Thymus (tissue), 11 donors: ENCODE data around the gene RHNO1. TPM values are rescaled to one million over a fixed set of nuclear protein-coding genes. Genes with fewer than 3 reads are reported as not detected.

Experiments
- DNase-seq, 9 donors: peaks; one replicate each; pipeline ENCODE4 v3.0.0-alpha.2; 2013; ENCODE audit warnings: low spot score in 9 of 9, low read depth in 6 of 9, missing footprints in 1 of 9
- H3K27ac ChIP-seq, 2 donors: one replicate each; pipeline ENCODE4 v1.5.1; 2013; ENCODE audit warnings: control low read depth in 1 of 2, low read depth in 1 of 2, low read length in 1 of 2, mild to moderate bottlenecking in 1 of 2, moderate library complexity in 1 of 2
- H3K27me3 ChIP-seq, 2 donors: one replicate each; pipeline ENCODE4 v1.5.1; 2013; ENCODE audit warnings: low read length in 1 of 2; ENCODE audit not compliant: control insufficient read depth in 2 of 2, insufficient read depth in 1 of 2
- H3K36me3 ChIP-seq, 2 donors: one replicate each; pipeline ENCODE4 v1.5.1; 2013; ENCODE audit warnings: low read length in 1 of 2, mild to moderate bottlenecking in 1 of 2, moderate library complexity in 1 of 2; ENCODE audit not compliant: control insufficient read depth in 2 of 2, insufficient read depth in 2 of 2
- H3K4me1 ChIP-seq, 2 donors: one replicate each; pipeline ENCODE4 v1.5.1; 2013; ENCODE audit warnings: low read length in 2 of 2; ENCODE audit not compliant: control insufficient read depth in 2 of 2, insufficient read depth in 2 of 2
- H3K4me3 ChIP-seq, 2 donors: one replicate each; pipeline ENCODE4 v1.5.1; 2013; ENCODE audit warnings: low read length in 2 of 2, control low read depth in 1 of 2, mild to moderate bottlenecking in 1 of 2
- H3K9me3 ChIP-seq, 2 donors: one replicate each; pipeline ENCODE4 v1.5.1; 2013; ENCODE audit warnings: low read length in 1 of 2, mild to moderate bottlenecking in 1 of 2; ENCODE audit not compliant: control insufficient read depth in 2 of 2, insufficient read depth in 1 of 2
- WGBS: extraction: QIAGEN DNeasy Blood & Tissue Kit; methylation state at CpG from one replicate; pipeline ENCODE4 v1.1.7; 2013; 5-methylcytosine and 5-hydroxymethylcytosine counted together
- polyA plus RNA-seq: library from polyadenylated mRNA; stranded (reverse); fragments of 200-250 nt; gene quantifications from one replicate; pipeline ENCODE4 v1.2.3, GENCODE V29; 2013
- total RNA-seq: library from RNA; stranded (reverse); fragments of 120-200 nt; gene quantifications from one replicate; pipeline ENCODE4 v1.2.4, GENCODE V29; 2013
- donor health status: healthy.

RHNO1 gene
- total and polyA plus RNA-seq, 2 donors = 33.4 to 34.6 TPM

DNA sequence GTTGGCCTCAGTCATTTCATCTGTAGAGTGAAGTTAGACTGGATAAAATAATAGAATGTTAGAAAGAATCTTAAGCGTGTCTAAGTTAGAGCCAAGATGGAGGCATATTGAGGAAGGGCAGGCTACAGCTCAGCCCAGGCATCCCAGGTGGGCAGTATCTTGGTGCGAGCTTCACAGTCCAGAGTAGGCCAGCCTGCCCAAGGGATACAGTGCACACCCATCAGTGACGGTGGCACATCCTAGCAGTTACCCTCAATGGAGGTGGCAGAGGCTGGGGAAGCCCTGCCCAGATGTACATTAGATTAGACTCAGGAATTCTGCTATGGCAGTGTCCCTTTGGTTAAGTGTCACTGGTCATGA, 35.2 kb downstream of the RHNO1 start:
- no peak for DNase-seq
- Histone ChIP-seq H3K4me1 (no peaks in the 10 kb centered on the region), H3K36me3 (peaks cover 0 to 2% of the 10 kb centered on the region in 2 donors), H3K27ac (no peak overlapping the region), H3K27me3 (no peaks in the 10 kb centered on the region), H3K9me3 (no peaks in the 10 kb centered on the region), H3K4me3 (no peak overlapping the region)
- 98% methylated on average over 3 of the region's 3 CpGs for WGBS

DNA sequence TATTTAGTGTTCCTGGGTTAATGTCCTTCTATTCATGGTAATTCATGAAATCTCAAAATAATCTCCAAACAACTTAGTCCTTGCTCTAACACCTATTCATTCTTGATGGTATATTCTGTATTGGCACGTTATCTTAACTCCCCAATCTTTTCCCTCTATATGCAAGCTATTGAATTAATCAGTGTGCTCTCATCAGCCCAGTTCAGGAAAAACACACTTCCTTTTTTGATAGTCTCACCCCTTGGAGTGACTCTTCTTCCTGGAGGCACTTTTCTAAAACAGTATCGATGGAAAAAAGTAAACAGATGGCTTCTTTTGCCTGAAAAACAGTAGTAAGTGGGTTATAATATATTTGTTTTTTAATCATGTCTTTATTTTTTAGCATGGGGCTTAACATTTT, 42.2 kb downstream of the RHNO1 start:
- WGBS = 91% methylated on average over 2 of the region's 2 CpGs
- Histone ChIP-seq H3K9me3 (no peaks in the 10 kb centered on the region), H3K27ac (no peak overlapping the region), H3K36me3 (peaks cover 0 to 3% of the 10 kb centered on the region in 2 donors), H3K4me3 (no peak overlapping the region), H3K4me1 (no peaks in the 10 kb centered on the region), H3K27me3 (no peaks in the 10 kb centered on the region)
- no peak for DNase-seq

DNA sequence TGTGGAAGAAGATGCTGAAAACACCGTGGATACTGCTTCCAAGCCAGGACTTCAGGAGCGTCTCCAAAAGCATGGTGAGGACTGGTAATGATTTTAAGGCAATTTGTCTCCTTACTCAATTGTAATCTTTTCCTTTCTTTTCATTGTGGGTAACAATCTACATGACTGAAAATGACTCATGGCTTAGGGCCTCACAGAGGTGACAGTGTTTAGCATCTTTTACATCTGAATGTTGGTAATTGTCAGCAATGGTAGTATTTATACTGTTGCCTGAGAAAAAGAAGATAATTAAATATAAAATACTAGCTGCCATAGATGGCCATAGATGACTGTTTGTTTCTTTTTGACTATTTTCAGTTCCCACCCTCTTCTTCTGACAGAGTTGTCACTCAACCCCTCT, 45.3 kb downstream of the RHNO1 start:
- 97% methylated on average over 2 of the region's 2 CpGs for WGBS
- H3K9me3 ChIP-seq = no peaks in the 10 kb centered on the region
- peaks cover 0 to 3% of the 10 kb centered on the region in 2 donors for H3K36me3 ChIP-seq

DNA sequence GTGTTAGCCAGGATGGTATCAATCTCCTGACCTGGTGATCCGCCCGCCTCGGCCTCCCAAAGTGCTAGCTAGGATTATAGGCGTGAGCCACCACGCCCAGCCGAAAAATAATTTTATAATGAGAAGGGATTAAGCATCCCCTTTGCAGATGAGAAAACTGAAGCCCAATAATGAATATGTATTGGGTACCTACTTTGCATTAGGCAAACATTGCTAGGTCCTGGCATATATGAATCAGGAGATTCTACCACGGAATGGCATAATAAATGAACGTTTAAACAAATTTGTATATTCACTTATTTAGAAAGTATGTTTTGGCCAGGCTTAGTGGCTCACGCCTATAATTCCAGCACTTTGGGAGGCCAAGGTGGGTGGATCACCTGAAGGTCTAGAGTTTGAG, 46.0 kb downstream of the RHNO1 start:
- H3K27ac ChIP-seq = no peak overlapping the region
- H3K9me3 ChIP-seq = no peaks in the 10 kb centered on the region
- peaks cover 0 to 3% of the 10 kb centered on the region in 2 donors for H3K36me3 ChIP-seq
- 97% methylated on average over 9 of the region's 9 CpGs for WGBS
- no peak overlapping the region for H3K4me3 ChIP-seq
- DNase-seq = no peak
- no peaks in the 10 kb centered on the region for H3K27me3 ChIP-seq
- no peaks in the 10 kb centered on the region for H3K4me1 ChIP-seq

More for the DNA sequence above, 45.3 kb downstream of the RHNO1 start:
- Histone ChIP-seq H3K4me1 (no peaks in the 10 kb centered on the region), H3K4me3 (no peak overlapping the region), H3K27me3 (no peaks in the 10 kb centered on the region), H3K27ac (no peak overlapping the region)
- no peak for DNase-seq

DNA sequence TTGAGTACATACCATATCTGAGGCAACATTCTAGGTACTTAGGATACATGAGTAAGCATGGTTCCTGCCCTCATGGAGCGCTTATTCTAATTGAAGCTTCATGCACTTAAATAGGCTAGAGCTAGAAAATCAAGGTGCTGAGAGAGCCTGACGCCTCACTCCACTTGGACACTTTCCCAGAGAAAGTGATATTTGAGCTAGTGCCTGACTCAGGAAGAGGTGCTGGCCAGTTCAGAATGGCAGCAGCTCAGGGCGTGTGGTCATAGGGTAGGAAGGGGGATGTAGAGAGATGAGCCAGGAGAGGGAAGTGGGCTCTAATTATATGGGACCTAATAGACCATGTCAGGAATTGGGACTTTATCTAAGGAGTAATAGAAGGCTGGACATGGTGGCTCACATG, 47.0 kb downstream of the RHNO1 start:
- no peaks in the 10 kb centered on the region for H3K9me3 ChIP-seq
- no peak overlapping the region for H3K4me3 ChIP-seq
- no peaks in the 10 kb centered on the region for H3K27me3 ChIP-seq
- H3K27ac ChIP-seq = no peak overlapping the region
- peaks cover 0 to 3% of the 10 kb centered on the region in 2 donors for H3K36me3 ChIP-seq
- no peaks in the 10 kb centered on the region for H3K4me1 ChIP-seq
- WGBS = 95% methylated on average over 3 of the region's 3 CpGs
- DNase-seq = no peak

DNA sequence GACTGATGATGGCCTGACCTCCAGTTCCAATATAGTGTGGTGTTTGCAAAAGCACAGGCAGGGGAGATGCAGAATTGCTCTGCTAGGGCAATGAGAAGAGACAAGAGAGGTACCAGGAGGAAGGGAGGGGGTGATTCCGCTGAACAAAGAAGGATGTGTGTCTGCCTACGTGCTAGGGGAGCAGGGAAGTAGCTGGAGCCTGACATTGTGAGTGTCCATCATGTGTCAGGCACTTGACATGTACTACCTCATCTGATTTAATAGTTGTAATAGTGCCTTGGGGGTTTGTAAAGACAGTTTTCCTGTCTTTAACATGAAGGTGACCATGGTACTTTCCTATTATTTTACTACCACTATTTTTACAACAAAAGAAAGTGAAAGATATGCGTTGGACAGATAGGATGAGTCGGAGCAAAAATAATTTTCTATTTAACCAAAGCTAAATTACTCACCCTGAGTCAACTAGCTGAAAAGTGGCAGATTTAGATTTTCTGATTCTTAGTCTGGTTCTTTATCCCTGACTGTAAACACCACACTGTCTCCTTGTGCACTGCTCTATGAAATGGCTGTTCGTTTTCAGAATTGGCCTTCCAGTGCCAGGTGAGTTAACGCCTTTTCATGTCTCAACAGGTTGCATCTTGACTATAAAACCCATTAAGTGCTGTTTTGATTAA, 48.4 kb downstream of the RHNO1 start:
- WGBS = 92% methylated on average over 6 of the region's 6 CpGs

DNA sequence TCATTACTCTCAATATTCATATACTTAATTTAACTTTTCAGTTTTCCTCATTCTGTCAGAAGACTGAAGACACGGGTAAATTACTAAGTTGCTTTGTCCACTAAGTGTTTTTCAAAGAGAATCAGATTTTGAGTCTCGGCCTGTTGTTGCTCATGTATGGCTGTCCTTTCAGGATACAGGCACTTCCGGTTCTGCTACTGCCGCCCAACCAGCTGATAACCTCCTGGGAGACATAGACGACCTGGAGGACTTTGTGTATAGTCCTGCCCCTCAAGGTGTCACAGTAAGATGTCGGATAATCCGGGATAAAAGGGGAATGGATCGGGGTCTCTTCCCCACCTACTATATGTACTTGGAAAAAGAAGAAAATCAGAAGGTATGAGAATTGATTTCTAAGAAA, 53.8 kb downstream of the RHNO1 start:
- peaks cover 7 to 11% of the 10 kb centered on the region in 2 donors for H3K36me3 ChIP-seq
- H3K27ac ChIP-seq = no peak overlapping the region
- WGBS = 96% methylated on average over 8 of the region's 8 CpGs
- H3K27me3 ChIP-seq = no peaks in the 10 kb centered on the region
- no peak for DNase-seq
- no peaks in the 10 kb centered on the region for H3K4me1 ChIP-seq
- H3K4me3 ChIP-seq = no peak overlapping the region
- H3K9me3 ChIP-seq = no peaks in the 10 kb centered on the region

More for the DNA sequence above, 48.4 kb downstream of the RHNO1 start:
- H3K9me3 ChIP-seq = no peaks in the 10 kb centered on the region
- no peaks in the 10 kb centered on the region for H3K4me1 ChIP-seq
- peaks cover 0 to 6% of the 10 kb centered on the region in 2 donors for H3K36me3 ChIP-seq
- no peak overlapping the region for H3K4me3 ChIP-seq
- DNase-seq = no peak
- peak overlapping the region; percentile 3 to 65 for H3K27ac ChIP-seq
- H3K27me3 ChIP-seq = no peaks in the 10 kb centered on the region

DNA sequence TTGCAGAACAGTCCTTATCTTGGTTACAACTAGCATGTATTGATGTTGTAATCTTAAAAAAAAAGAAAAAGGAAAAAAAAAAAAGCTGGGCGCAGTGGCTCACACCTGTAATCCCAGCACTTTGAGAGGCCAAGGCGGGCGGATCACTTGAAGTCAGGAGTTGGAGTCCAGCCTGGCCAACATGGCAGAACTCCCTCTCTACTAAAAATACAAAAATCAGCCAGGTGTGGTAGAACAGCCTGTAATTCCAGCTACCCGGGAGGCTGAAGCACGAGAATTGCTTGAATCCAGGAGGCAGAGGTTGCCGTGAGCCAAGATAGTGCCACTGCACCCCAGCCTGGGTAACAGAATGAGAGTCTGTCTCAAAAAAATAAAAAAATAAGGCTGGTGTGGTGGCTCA, 56.6 kb downstream of the RHNO1 start:
- Histone ChIP-seq H3K9me3 (no peaks in the 10 kb centered on the region), H3K27ac (no peak overlapping the region), H3K27me3 (no peaks in the 10 kb centered on the region), H3K36me3 (peaks cover 7 to 11% of the 10 kb centered on the region in 2 donors), H3K4me3 (no peak overlapping the region), H3K4me1 (no peaks in the 10 kb centered on the region)
- DNase-seq = no peak
- 98% methylated on average over 6 of the region's 6 CpGs for WGBS

DNA sequence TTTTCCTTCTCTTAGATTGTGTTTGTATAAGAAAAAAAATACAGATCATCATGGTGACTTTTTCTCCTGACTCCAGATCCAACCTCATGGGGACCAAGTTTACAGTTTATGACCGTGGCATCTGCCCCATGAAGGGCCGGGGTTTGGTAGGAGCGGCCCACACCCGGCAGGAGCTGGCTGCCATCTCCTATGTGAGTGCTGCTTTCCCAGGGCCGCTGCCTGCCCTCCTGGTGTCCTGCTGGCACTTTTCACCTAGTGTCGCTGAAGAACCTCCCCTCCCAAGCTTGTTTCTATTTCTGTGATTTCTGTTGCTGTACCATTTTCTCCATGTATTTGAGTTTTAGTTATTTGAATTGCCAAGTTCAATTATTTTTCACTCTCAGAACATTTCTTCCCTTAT, 57.3 kb downstream of the RHNO1 start:
- Histone ChIP-seq H3K9me3 (no peaks in the 10 kb centered on the region), H3K27me3 (no peaks in the 10 kb centered on the region), H3K36me3 (peaks cover 10 to 11% of the 10 kb centered on the region in 2 donors), H3K4me1 (no peaks in the 10 kb centered on the region), H3K4me3 (no peak overlapping the region), H3K27ac (no peak overlapping the region)
- DNase-seq = no peak
- 96% methylated on average over 6 of the region's 6 CpGs for WGBS
